Endothelial cell (in vitro differentiated cells): Measurements from ENCODE around the gene OVAAL. TPM values are rescaled to one million over a fixed set of nuclear protein-coding genes. Genes with fewer than 3 reads are reported as not detected.

Experiments
- DNase-seq: peaks from one replicate; pipeline ENCODE4 v3.0.0; 2021; ENCODE audit warnings: low spot score
- H3K27ac Mint-ChIP-seq: one replicate; pipeline ENCODE4 v1.8.0; 2021; ENCODE audit warnings: mixed read lengths, inconsistent platforms; ENCODE audit not compliant: unreplicated experiment
- H3K27me3 Mint-ChIP-seq: one replicate; pipeline ENCODE4 v1.8.0; 2021; ENCODE audit warnings: mild to moderate bottlenecking, moderate library complexity, mixed read lengths, inconsistent platforms; ENCODE audit not compliant: unreplicated experiment
- H3K36me3 Mint-ChIP-seq: one replicate; pipeline ENCODE4 v1.8.0; 2021; ENCODE audit warnings: mild to moderate bottlenecking, low read depth, mixed read lengths, inconsistent platforms; ENCODE audit not compliant: unreplicated experiment
- H3K4me1 Mint-ChIP-seq: one replicate; pipeline ENCODE4 v1.8.0; 2021; ENCODE audit warnings: mild to moderate bottlenecking, mixed read lengths, inconsistent platforms; ENCODE audit not compliant: unreplicated experiment
- H3K4me3 Mint-ChIP-seq: one replicate; pipeline ENCODE4 v1.8.0; 2021; ENCODE audit warnings: mild to moderate bottlenecking, mixed read lengths, inconsistent platforms; ENCODE audit not compliant: unreplicated experiment
- H3K9me3 Mint-ChIP-seq: one replicate; pipeline ENCODE4 v1.8.0; 2021; ENCODE audit warnings: mixed read lengths, inconsistent platforms; ENCODE audit not compliant: unreplicated experiment
- CTCF ChIP-seq: fragments of 200-600 bp; sonication (generic); IDR thresholded peaks from one replicate; pipeline ENCODE4 v1.5.0; 2021; ENCODE audit warnings: antibody characterized with exemption; ENCODE audit not compliant: unreplicated experiment
- total RNA-seq: library from RNA; stranded (reverse); fragmentation: NEBNext Ultra II Directional; extraction: Animal tissue kit (Norgen Biotek cat#: 25700); gene quantifications from one replicate; pipeline ENCODE4 v1.2.1, GENCODE V29; 2021; ENCODE audit not compliant: unreplicated experiment

Gene OVAAL
- total RNA-seq, 1 donor from 2014 or later, result not detected

- H3K36me3 Mint-ChIP-seq, result no peaks in the 10 kb centered on the region
- peaks cover 8% of the 10 kb centered on the region for H3K27me3 Mint-ChIP-seq
- TF ChIP-seq CTCF, result no peak
Observed at GRCh38 chr1:180585994-180586359, 27.2 kb downstream of the OVAAL start.

GRCh38 chr1:180586671-180587155 is 27.9 kb downstream of the OVAAL start:
- Mint-ChIP-seq H3K9me3 (no peaks in the 10 kb centered on the region), H3K27me3 (peaks cover 8% of the 10 kb centered on the region), H3K27ac (no peak overlapping the region), H3K36me3 (no peaks in the 10 kb centered on the region), H3K4me3 (no peak overlapping the region), H3K4me1 (no peaks in the 10 kb centered on the region)
- no peak for DNase-seq
- no peak for TF ChIP-seq CTCF

More at GRCh38 chr1:180585994-180586359, 27.2 kb downstream of the OVAAL start:
- Mint-ChIP-seq H3K4me1 (no peaks in the 10 kb centered on the region), H3K27ac (no peak overlapping the region), H3K9me3 (no peaks in the 10 kb centered on the region), H3K4me3 (no peak overlapping the region)
- no peak for DNase-seq

- no peaks in the 10 kb centered on the region for H3K9me3 Mint-ChIP-seq
- H3K27ac Mint-ChIP-seq, result no peak overlapping the region
- no peaks in the 10 kb centered on the region for H3K36me3 Mint-ChIP-seq
- peaks cover 8% of the 10 kb centered on the region for H3K27me3 Mint-ChIP-seq
- no peaks in the 10 kb centered on the region for H3K4me1 Mint-ChIP-seq
- no peak for TF ChIP-seq CTCF
- DNase-seq, result no peak
- no peak overlapping the region for H3K4me3 Mint-ChIP-seq
Observed at GRCh38 chr1:180588121-180588520, 29.4 kb downstream of the OVAAL start.

- no peak for DNase-seq
- TF ChIP-seq CTCF, result no peak
- no peaks in the 10 kb centered on the region for H3K9me3 Mint-ChIP-seq
- H3K27ac Mint-ChIP-seq, result no peak overlapping the region
- peaks cover 5% of the 10 kb centered on the region for H3K27me3 Mint-ChIP-seq
- H3K4me1 Mint-ChIP-seq, result no peaks in the 10 kb centered on the region
- no peak overlapping the region for H3K4me3 Mint-ChIP-seq
- H3K36me3 Mint-ChIP-seq, result no peaks in the 10 kb centered on the region
Observed at GRCh38 chr1:180590889-180591288, 32.1 kb downstream of the OVAAL start.

- Mint-ChIP-seq H3K4me3 (no peak overlapping the region), H3K9me3 (no peaks in the 10 kb centered on the region), H3K27ac (no peak overlapping the region), H3K36me3 (no peaks in the 10 kb centered on the region), H3K4me1 (no peaks in the 10 kb centered on the region), H3K27me3 (peaks cover 5% of the 10 kb centered on the region)
- no peak for TF ChIP-seq CTCF
- no peak for DNase-seq
Observed at GRCh38 chr1:180593382-180593781, 34.6 kb downstream of the OVAAL start.
